ENCODE data around the gene MRPL23.

GRCh38 chr11:1942558-1943260, 4.4 kb upstream of the MRPL23 start:
- TF ChIP-seq CTCF (conservative IDR thresholded peaks at IDR 0.05; ENCODE audit: low read depth, low read length) = no peak
- no peak for TF ChIP-seq EZH2phosphoT487 (IDR thresholded peaks at IDR 0.05; ENCODE audit: borderline replicate concordance, low read length)
- TF ChIP-seq EZH2 (IDR thresholded peaks at IDR 0.05; ENCODE audit: low read length, unreplicated experiment) = no peak
